GM21367 (cell line): Measurements from ENCODE around the gene PRDM16.

ENCODE experiments used
- ATAC-seq: cut with Tn5 transposase; IDR thresholded peaks from one replicate; pipeline ENCODE4 v1.9.1; 2021; ENCODE audit not compliant: unreplicated experiment

Gene PRDM16

DNA sequence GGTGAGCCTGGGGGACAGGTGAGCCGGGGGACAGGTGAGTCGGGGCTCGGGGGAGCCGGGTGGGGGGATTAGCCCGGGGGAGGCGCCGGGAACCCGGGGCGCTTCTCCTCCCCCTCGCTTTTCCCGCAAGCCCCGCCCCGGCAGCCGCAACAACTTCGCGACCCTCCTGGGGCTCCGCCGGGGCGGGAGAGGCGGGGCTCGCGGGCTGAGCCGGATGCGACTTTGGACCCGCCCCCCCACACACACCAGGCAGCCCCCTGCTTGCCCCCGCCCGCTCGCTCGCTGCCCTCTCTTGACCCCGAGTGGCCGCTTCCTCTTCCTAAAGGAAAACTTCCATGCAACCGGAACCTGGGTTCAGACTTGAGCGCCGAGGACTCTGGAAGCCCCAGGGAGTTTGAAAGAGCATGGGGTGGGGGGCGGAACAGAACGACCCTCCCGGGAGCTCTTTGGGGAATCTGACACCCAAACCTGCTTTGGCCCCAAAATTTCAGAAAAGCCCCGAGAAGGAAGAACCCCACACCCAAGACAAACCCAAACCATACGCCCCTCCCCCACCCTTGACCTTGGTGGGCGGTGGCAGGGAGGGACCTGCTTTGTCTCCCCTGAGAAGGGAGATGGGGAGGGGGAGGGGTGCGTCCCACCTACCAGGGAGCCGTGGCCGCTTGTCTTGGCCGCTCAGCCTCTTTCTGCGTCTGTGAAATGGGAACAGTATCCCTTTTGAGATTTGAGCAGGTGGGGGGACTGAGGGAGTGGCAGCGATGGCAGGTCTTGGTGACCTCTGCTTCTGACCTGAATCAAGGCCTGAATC, 386.0 kb downstream of the PRDM16 start:
- ATAC-seq = no peak

DNA sequence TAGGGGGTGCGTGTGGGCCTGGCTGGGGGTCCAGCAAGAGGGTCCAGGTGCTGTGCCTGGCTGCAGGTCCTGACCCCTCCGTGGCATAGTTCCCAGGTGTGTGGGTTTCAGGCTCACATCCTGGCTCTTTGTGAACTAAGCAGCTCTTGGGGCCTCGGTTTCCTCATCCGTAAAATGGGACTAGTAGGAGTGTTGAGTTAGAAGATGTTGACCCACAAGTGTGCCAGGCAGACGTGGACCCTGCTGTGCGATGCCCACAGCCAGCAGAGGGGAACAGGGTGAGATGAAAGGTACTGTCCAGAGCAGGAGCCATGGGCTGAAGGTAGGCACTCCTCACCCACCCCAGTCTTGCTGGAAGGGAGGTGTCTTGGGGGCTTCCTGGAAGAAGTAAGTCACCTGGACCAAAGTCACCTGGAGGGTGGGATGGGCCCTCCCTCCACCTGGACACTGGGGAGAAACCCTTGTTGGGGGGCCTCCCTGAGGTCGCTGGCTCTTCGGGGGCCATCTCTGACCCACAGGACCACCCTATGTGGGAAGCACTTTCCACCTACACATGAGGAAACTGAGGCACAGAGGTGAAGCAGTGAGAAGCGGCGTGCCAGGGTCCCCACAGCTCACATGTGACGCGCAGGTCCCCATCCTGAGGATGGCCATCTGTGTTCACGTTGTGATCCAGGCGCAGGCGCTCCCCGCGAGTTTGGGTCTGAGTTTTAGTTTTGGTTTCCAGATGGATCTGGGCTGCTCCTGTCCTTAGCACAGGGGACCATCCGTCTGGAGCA, 386.9 kb downstream of the PRDM16 start:
- no peak for ATAC-seq

DNA sequence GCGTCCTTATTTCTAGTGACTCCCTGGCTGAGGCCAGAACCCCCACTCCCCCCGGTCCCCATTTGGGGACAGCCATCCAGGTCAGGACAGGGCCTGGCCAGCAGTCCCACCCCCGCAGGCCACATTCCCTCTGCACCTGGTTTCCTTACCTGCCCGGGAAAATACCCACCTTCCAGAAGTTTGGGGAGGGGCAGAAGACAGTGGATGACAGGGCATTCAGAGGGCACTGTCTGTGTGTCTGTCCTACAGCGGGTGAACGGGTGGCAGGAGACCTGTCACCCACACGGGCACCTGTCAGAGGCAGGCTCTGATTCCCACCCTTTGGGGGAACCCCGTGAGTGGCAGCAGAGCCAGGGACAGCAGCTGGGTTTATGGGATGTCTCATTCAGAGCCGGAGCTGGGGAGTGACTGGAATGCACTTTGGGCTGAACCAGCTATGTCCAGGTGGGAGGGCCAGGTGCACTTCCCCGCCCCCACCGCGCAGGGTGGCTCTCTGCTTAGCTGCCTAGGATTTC, 387.5 kb downstream of the PRDM16 start:
- no peak for ATAC-seq

DNA sequence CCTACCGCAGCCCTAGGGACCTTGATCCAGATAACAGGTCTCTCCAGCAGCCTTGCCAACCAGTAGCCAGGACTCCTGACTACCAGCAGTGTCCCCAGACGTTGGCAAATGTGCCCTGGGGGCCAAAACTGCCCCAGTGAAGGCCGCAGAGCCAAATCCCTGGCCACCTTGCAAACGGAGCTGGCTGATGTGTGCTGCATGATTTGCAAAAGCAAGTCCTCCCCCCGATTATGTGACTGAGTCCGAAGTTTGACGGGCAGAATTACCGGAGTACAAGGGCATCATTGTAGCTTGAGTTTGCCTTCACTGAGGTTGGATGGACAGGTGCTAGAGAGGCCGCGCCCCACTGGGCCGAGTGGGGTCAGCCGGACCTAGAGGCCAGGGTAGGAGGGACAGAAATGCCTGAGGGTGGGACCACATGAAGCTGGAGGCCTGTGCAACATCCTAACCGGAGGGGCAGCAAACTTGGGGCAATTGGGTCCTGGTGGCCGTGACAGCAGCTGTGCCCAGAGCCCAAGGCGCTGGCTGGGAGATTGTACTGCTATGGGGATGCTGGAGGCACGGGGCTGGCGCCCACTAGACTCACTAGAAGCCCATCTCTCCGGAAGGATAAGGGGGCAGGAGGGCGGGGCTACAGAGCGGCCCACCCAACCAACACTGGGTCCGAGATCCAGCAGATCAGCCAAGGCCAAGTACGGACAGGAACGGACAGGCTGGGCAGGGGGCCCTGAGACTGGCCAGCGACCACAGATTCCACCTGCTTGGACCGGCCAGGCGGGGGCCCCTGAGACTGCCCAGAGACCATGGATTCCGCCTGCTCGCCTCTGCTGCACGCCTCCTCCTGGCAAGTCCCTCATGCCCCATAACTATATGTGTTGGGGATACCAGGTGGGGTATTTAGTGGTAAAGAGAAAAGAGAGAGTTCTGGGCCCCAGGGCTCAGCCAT, 388.2 kb downstream of the PRDM16 start:
- ATAC-seq = no peak

DNA sequence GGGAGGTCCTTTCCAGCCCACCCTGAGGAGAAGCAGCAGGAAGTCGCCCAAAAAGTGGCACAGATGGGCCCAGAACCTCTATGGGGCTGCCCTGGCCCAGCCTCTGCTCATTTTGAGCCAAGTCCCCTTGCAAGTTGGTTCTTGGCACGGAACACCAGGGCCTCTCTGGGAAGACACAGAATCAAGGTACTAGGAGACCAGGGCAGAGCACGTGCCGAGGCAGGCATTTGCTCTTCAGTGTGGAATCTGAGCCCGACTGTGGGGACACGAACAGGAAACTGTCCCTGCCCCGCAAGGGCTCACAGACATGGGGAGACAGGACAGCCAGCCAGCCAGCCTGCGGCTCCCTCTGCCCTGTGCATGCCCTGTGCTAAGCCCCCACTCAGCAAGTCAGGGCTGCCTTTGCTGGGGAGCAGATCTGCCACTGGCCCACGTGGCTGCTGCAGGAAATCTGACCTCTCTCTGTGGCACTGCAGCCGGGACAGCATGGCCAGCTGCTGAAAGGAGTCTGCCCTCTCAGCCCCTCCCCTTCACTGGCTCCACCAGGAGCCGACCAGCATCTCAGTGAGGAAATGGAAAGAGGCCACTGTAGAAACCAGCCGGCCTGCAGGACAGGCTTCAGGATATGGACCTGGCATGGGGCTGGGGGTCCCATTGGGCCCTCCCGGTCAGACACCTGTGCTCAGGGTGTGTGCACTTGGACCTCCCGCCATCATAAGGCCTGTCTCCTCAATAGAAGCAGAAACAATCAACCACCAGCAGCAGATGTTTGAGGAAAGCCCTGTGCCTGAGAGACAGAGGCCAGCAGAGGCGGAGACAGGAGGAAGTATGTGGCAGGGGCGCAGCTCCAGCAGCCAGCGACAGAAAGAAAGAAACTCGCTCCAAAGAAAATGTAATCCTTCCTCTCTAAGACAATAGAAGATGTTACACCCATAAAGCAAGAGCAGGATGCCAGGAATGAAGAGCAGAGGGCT, 389.2 kb downstream of the PRDM16 start:
- no peak for ATAC-seq

DNA sequence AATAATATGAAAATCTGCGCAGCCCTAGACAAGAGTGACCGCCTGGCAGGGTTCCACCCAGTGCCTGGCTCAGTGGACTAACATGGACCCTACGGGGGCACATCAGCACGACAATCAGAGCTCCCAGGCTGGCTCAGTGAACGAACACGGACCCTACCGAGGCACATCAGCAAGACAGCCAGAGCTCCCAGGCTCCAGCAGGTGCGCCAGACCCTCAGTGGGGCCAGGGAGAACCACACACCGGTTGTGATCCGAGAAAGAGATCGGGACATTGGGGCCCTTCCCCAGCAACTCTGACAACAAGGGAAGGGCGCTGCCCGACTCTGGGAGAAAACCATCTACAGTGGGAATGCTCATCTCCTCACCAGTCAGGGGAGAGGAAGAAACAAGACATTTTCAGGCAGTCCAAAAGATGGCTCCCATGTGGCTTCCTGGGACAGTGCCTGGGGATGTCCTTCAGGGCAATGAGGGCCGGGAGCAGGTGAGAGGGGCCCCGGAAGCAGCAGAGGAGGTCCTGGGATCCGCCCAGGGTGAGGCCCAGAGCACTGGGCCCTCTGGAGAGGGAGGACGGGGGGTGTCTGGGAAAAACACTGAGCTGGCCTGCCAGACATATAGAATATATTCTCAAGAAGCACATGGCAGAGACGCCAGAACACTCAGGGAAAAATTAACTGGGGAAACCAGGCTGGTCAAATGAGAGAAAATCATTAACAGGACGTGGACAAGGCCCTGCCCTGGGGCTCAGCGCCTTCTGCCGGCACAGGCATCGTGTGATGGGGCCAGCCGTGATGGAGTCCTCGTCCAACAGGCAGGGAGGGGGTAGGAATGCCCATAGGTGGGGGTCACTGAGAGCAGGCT, 390.3 kb downstream of the PRDM16 start:
- ATAC-seq = no peak

DNA sequence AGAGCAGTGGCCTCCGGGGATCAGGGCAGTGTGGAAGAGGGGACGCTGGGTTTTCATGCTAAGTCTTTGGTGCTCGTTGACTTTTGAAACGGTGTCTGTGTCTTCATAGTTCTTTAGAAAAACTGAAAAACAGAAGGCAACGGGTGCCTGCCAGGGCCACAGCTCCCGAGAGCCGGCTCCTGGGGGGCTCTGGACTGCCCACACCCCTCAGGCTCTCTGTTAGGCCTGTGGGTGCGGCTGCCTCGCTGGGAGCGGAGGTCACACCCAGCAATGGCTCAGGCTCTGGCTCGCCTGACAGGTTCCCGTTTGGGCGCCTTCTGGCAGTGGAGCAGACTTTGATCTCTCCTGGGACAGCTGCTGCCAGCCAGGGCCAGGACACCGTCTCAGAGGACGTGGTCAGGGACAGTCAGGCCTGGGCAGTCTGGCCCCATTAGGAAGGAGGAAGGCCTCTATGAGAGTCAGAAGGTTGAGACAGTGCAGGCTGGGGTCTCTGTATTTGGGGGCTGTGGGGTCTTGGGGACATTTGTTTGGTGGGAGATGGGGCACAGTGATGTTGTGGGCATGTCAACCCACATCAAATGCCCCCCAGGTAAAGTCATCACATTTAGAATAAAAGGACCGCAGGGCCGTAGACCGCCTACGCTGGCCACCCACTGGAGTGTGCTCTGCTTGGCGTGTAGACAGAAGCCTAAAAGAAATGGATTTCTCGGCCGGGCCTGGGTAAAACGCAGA, 391.1 kb downstream of the PRDM16 start:
- no peak for ATAC-seq

DNA sequence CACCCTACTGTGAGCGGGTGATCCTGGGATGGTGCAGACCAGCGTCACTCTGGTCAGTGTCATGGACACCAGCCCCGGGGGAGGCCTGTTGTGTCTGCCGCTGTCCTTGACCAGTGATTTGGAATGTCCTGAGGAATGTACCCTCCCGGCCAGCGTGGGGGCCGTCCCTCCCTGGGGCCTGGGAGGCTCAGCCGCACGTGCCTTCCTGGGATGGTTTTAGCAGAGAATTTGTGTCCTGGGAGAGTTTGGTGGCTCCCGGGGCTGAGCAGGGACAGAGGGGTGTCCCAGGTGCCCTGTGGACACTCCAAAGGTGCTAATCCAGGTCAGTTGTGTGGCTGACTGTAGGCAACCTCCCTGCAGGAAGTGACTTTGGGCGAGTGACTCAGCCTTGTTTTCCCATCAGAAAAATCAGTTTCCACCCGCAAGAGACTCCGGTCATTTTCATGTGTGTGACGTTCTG, 391.7 kb downstream of the PRDM16 start:
- ATAC-seq = no peak

DNA sequence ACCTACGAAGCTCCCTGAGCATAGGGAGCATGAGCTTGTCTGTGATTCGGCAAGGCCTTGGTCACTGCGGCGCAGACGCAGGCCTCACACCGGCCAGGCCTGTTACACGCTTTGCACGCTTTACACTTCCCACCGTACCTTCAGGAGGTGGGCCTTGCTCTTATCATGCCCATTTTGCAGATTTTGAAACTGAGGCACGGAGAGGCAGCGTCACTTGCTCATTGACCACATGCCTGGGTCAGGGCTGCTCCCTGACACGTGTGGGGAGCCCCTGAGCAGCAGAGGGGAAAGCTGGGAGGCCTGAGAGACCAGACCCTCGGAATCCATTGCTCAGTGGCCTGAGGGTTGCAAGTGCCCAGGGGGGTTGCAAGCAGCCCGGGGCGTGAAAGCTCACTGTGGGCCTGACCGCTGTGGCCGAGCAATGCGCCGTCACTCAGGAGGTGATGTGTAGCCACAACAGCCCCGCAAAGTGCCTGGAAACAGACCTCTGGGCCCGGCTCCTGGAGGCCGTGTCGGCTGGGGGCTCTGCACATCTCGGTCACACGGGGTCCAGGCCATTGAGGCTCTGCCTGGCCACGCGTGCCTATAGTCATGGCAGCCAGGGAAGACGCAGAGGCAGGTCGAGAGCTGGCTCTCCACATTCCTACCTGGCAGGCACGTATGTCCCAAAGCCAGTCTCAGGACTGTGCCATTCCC, 392.4 kb downstream of the PRDM16 start:
- no peak for ATAC-seq

DNA sequence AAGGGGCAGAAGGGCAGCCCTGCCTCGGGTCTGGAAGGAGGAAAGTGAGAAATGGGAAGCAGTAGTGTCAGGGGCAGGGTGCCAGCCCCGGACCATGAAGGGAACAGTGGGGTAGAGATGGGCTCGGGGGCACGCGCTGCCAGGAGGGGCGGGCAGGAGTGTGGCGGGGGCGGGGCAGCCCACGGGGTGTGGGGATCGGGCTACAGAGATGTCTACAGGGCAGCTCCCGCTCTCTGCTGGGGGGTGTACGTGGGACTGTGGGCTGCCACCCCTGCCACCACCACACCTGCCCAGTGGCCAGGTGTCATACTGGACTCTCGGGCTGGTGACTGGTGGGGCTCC, 392.9 kb downstream of the PRDM16 start:
- no peak for ATAC-seq

DNA sequence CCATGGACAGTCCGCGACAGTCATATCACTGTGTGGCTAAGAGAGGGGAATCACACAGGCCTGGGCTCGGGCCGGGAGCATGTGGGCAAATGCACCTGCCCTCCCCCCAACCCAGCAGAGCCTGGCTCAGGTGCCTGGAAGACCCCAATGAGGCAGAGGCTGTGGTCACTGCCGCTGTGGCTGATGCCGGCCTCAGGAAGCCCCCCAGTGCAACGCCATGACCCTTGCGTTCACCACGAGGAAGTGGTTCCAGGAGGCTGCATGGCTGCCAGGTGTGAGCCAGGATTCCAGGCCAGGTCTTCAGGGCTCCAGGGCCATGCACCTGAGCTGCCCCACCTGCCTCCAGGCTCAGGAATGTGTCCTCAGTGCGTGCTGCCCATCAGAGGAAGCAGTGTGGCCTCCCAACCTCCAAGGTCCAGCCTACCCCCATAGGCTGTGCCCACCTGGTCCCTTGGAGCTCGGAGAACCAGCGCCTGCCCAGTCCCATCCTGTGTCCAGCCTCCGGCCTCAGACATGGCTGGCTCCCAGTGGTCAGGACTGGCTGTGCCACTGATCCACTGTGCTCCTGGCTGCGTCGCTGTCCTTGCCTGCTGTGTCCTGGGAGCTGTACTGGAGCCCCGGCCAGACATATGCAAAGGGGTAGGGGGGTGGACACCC, 393.5 kb downstream of the PRDM16 start:
- no peak for ATAC-seq

DNA sequence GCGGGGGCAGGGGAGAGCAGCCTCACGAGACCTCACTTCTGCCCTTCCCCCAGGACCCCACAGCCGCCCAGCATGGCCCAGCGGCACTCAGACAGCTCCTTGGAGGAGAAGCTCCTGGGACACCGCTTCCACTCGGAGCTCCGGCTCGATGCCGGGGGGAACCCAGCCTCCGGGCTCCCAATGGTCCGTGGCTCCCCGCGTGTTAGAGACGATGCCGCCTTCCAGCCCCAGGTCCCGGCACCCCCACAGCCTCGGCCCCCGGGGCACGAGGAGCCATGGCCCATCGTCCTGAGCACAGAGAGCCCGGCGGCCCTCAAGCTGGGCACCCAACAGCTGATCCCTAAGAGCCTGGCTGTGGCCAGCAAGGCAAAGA, 394.0 kb downstream of the PRDM16 start:
- ATAC-seq = no peak

DNA sequence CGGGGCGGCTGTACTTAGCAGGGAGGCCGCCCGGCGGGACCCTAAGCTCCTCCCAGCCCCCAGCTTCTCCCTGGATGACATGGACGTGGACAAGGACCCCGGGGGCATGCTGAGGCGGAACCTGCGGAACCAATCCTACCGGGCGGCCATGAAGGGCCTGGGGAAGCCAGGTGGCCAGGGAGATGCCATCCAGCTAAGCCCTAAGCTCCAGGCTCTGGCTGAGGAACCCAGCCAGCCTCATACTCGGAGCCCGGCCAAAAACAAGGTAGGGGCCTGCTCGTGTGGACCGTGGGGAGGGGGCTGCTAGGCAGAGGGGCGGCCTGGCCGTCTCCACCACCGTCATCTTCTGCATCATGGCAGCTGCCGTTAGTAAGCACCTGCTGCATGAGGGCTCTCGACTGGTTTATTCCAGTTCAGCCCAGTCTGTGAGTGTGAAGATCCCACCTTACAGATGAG, 394.4 kb downstream of the PRDM16 start:
- ATAC-seq = no peak

DNA sequence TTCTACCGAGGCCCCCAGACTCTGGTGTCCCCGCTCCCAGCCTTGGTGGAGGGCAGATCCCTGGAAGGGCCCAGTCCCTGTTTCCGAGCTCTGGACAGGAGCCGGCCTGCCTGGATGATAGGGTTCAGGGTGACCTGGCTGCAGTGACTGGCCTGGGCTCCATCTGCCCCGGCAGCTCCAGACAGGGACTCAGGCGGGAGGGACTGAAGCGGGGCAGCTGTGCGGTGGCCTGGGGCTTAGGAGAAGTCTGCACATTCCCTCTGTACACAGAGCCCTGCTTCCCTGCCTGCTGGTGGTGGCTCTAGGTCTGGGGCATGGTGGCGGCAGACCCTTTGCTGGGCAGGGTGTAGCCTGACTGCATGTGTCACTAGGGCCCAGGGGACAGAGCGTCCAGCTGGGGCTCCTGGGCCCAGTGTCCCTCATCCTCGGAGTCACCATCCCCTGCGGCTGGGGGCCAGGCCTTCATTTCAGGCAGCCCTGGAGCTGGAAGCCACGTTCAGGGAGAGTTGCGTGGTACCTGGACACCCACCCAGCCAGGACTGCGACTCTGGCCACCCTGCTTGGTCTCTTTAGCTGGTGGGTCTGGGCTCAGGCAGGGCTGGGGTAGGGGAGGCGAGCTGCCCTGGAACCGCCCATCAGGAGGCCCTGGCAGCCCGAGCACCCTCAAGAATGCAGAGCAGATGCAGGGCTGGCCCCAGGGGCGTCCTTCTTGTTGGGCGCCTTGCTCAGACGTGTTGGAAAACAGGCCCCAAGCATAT, 395.1 kb downstream of the PRDM16 start:
- ATAC-seq = no peak

DNA sequence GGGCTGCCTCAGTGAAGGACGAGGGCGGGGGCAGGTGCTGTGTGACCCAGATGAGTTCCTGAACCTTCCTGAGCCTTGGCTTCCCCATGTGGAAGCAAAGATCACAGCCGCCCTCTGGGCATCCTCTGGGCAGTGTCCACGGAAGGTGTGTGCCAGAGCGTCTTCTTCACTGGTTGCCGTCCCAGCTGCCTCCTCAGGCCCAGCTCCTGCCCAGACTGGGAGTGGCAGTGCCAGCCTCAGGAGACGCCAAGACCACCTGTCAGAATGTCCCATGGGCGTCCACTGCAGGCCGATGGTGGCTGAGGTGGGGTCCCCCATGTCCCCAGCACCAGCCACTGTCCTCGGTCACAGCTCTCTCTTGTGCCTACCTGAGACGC, 395.6 kb downstream of the PRDM16 start:
- no peak for ATAC-seq

DNA sequence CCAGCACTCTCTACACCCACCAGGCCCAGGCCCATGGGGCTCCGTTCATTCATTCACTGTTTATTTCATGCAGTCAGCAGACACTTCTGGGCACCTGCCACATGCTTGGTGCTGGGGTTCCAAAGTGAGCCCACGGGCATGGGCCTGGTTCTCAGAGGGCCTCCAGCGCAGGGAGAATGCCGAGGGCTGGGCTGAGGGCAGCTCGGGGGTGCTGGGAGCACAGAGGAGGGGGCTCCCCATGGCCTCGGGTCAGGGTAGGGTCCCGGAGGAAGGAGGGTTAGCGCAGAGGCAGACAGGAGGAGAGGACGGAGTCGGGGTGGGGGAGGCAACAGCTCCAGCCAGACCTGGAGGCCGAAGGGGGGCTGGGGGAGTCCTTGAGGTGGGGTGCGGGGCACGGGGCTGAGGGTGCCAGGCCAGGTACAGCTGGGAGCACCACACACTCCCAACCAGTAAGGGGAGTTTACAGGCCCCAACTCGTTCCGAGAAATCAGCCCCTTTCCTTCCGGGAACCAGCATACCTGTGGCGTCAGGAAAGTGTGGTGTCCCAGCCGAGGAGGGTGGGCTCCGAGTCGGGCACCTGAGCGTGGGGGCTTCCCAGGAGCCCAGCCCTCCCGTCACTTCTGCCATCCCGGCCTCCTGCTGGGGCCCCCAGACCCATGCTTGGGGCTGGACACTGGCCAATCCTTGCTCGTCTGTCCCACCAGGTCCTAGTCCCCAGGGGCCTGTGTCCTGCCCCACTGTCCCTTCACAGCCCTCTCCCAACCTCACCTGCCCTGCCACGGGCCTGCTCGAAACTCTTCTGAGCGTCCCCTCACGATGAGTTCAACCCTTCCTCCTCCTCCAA, 396.3 kb downstream of the PRDM16 start:
- ATAC-seq = no peak
